GM12873 (cell line): Measurements from ENCODE around the gene SNX20.

Source experiments
- CTCF ChIP-seq: IDR thresholded peaks from 2 replicates; pipeline ENCODE4 v1.5.1; 2012; ENCODE audit warnings: low read depth, mild to moderate bottlenecking, moderate library complexity, low read length, control low read depth; ENCODE audit not compliant: insufficient read depth; ENCODE audit errors: missing control alignments

The SNX20 gene

GRCh38 chr16:50677351-50677750, 3.8 kb downstream of the SNX20 start:
- peak; percentile 80 for TF ChIP-seq CTCF

GRCh38 chr16:50676684-50677225, 4.4 kb downstream of the SNX20 start:
- no peak for TF ChIP-seq CTCF

- TF ChIP-seq CTCF, result no peak
Measured at GRCh38 chr16:50675686-50676610, 5.2 kb downstream of the SNX20 start.

- TF ChIP-seq CTCF, result no peak
Measured at GRCh38 chr16:50674831-50675230, 6.3 kb downstream of the SNX20 start.

GRCh38 chr16:50673496-50674275, 7.4 kb downstream of the SNX20 start:
- no peak for TF ChIP-seq CTCF

GRCh38 chr16:50671644-50672260, 9.4 kb downstream of the SNX20 start:
- peak; percentile 79 for TF ChIP-seq CTCF
